K562 (cell line): ENCODE results near the gene RNF217. TPM values are rescaled to one million over a fixed set of nuclear protein-coding genes. Genes with fewer than 3 reads are reported as not detected.

Experiments used
- ATAC-seq: fragments of 200-7000 bp; cut with Tn5 transposase; 3 replicates; pipeline ENCODE4 v1.9.1; 2020; ENCODE audit warnings: moderate library complexity
- BruUV-seq: library from RNA; stranded (reverse); fragments of 400-500 nt; replicated peaks from 2 replicates; lab custom pipeline; 2021; lab: Mats Ljungman, UMichigan
- CTCF ChIA-PET: fragments of 300-600 bp; formaldehyde crosslinking; extraction: SDS; loops from one replicate; lab custom pipeline; 2021; ENCODE audit warnings: low intra/inter-chr PET ratio; lab: Yijun Ruan, JAX
- POLR2A ChIA-PET: fragments of 300-600, 350-650 bp; sonication (Branson Sonifier 250); formaldehyde crosslinking; extraction: SDS; loops from one replicate; lab custom pipeline; 2021; ENCODE audit warnings: antibody characterized with exemption, inconsistent platforms; lab: Yijun Ruan, JAX
- DNase-seq, 4 experiments: peaks; one replicate each; pipeline versions ENCODE4 v3.0.0 to v3.0.0-alpha.2; 2011 to 2018; ENCODE audit warnings: low spot score in 3 of 4, mixed read lengths in 3 of 4; ENCODE audit errors: extremely low read depth in 1 of 4
- FAIRE-seq: peaks from 2 replicates; lab custom pipeline; 2011; peaks lifted over from hg19 to GRCh38; lab: Jason Lieb, UNC
- H2AFZ ChIP-seq: 2 replicates; pipeline ENCODE4 v1.6.0; 2011; ENCODE audit warnings: low read depth, low read length, control low read depth, inconsistent platforms
- H3K27ac ChIP-seq: fragments of 200-600 bp; 3 replicates; pipeline ENCODE4 v1.8.0; 2011; ENCODE audit warnings: low read depth, mild to moderate bottlenecking, control low read depth, inconsistent platforms, low read length, moderate library complexity, mixed read lengths; ENCODE audit errors: extremely low read depth
- H3K27me3 ChIP-seq, 2 experiments: fragments of 300-600 bp in 1 of 2; 2 replicates in 1 of 2; 3 replicates in 1 of 2; pipeline versions ENCODE4 v1.6.0 to v1.8.0; 2011; ENCODE audit warnings: inconsistent platforms in 2 of 2, low read length in 2 of 2, mild to moderate bottlenecking in 1 of 2, mixed read lengths in 1 of 2, moderate library complexity in 1 of 2; ENCODE audit not compliant: control insufficient read depth in 2 of 2, insufficient read depth in 2 of 2
- H3K36me3 ChIP-seq: fragments of 300-600 bp; 3 replicates; pipeline ENCODE4 v1.8.0; 2011; ENCODE audit warnings: mild to moderate bottlenecking, low read length, inconsistent platforms; ENCODE audit not compliant: control insufficient read depth, insufficient read depth
- H3K4me1 ChIP-seq, 2 experiments: fragments of 200-600 bp in 1 of 2; replicated peaks in 1 of 2; 2 replicates in 1 of 2; 3 replicates in 1 of 2; pipeline versions ENCODE4 v1.5.1 to v1.8.0; 2011; ENCODE audit warnings: inconsistent platforms in 2 of 2, low read length in 2 of 2, mild to moderate bottlenecking in 1 of 2, mixed read lengths in 1 of 2, moderate library complexity in 1 of 2; ENCODE audit not compliant: control insufficient read depth in 2 of 2, insufficient read depth in 2 of 2
- H3K4me2 ChIP-seq: 2 replicates; pipeline ENCODE4 v1.6.1; 2011; ENCODE audit warnings: low read length, control low read depth, inconsistent platforms, mixed read lengths; ENCODE audit not compliant: insufficient read depth
- H3K4me3 ChIP-seq: fragments of 200-600 bp; sonication (generic), shearing (Covaris generic); 2 replicates; pipeline ENCODE4 v1.5.1; 2016; ENCODE audit warnings: control low read depth, inconsistent platforms
- H3K79me2 ChIP-seq: fragments of 200-600 bp; 3 replicates; pipeline ENCODE4 v1.8.0; 2011; ENCODE audit warnings: low read length, inconsistent platforms; ENCODE audit not compliant: control insufficient read depth, insufficient read depth
- H3K9ac ChIP-seq, 2 experiments: 2 replicates each; pipeline versions ENCODE4 v1.6.0 to v1.6.1; 2011; ENCODE audit warnings: low read depth in 2 of 2, low read length in 2 of 2, control low read depth in 1 of 2, inconsistent platforms in 1 of 2, mild to moderate bottlenecking in 1 of 2, mixed read lengths in 1 of 2; ENCODE audit not compliant: insufficient read depth in 1 of 2
- H3K9me1 ChIP-seq: one replicate; pipeline ENCODE4 v1.6.0; 2011; ENCODE audit warnings: inconsistent platforms, mild to moderate bottlenecking, low read length, moderate library complexity; ENCODE audit not compliant: control insufficient read depth, insufficient read depth
- H3K9me3 ChIP-seq: replicated peaks from 2 replicates; pipeline ENCODE4 v1.5.1; 2011; ENCODE audit warnings: low read depth, low read length, inconsistent platforms; ENCODE audit not compliant: control insufficient read depth, insufficient read depth
- H4K20me1 ChIP-seq: replicated peaks from 2 replicates; pipeline ENCODE4 v1.6.1; 2011; ENCODE audit warnings: low read length, inconsistent platforms, mixed read lengths; ENCODE audit not compliant: control insufficient read depth, insufficient read depth
- BRD9 ChIP-seq: fragments of 450-650 bp; IDR thresholded peaks from 2 replicates; pipeline ENCODE4 v1.6.1; 2018; ENCODE audit warnings: low read depth; ENCODE audit not compliant: partially characterized antibody
- MXI1 ChIP-seq: IDR thresholded peaks from 2 replicates; pipeline ENCODE4 v1.6.1; 2011; ENCODE audit warnings: low read depth, mild to moderate bottlenecking, improper control_type of control experiment, low read length
- REST ChIP-seq, 2 experiments: fragments of 450-650 bp; formaldehyde crosslinking in 1 of 2; IDR thresholded peaks; 2 replicates each; pipeline versions ENCODE4 v1.4.0 to v1.6.1; 2014 to 2020; ENCODE audit warnings: mild to moderate bottlenecking in 2 of 2, borderline replicate concordance in 1 of 2, low read depth in 1 of 2
- SNAPC5 ChIP-seq: fragments of 250-450 bp; sonication (Bioruptor Pico); IDR thresholded peaks from 2 replicates; pipeline ENCODE4 v1.8.0; 2021; ENCODE audit warnings: moderate library complexity, mild to moderate bottlenecking, inconsistent platforms
- ZHX1 ChIP-seq: fragments of 150-350 bp; conservative IDR thresholded peaks from 2 replicates; pipeline ENCODE4 v1.6.1; 2014; ENCODE audit warnings: low read length
- ZNF133 ChIP-seq: fragments of 250-450 bp; sonication (Bioruptor Pico); IDR thresholded peaks from 2 replicates; pipeline ENCODE4 v1.4.0; 2020; ENCODE audit warnings: mild to moderate bottlenecking
- ZNF239 ChIP-seq: fragments of 250-450 bp; sonication (Bioruptor Pico); IDR thresholded peaks from 2 replicates; pipeline ENCODE4 v1.4.0; 2020; ENCODE audit warnings: mild to moderate bottlenecking
- ZNF589 ChIP-seq: fragments of 200-800 bp; sonication (Bioruptor generic); IDR thresholded peaks from 2 replicates; pipeline ENCODE4 v1.6.1; 2016; ENCODE audit warnings: low read depth, missing genetic modification characterization, missing compliant biosample characterization
- ZNF778 ChIP-seq: fragments of 450-650 bp; formaldehyde crosslinking; IDR thresholded peaks from 2 replicates; pipeline ENCODE4 v1.4.0; 2020; ENCODE audit warnings: mild to moderate bottlenecking, moderate library complexity
- WGBS: fragments of 100-300 bp; shearing (Covaris generic); methylation state at CpG from one replicate; pipeline ENCODE4 v1.1.6; 2016; ENCODE audit warnings: low coverage, mixed read lengths; ENCODE audit not compliant: insufficient coverage; ENCODE audit errors: missing lambda C conversion rate; 5-methylcytosine and 5-hydroxymethylcytosine counted together
- in situ Hi-C: fragments of 300-500 bp; cut with MboI; formaldehyde crosslinking; loops from 4 replicates; pipeline ENCODE4 v1.15.0; 2018; ENCODE audit warnings: inconsistent platforms, mixed read lengths
- intact Hi-C: fragments of 100-400 bp; cut with micrococcal nuclease; formaldehyde crosslinking; loops from 2 replicates; pipeline ENCODE4 v1.14.2; 2022
- polyA plus RNA-seq, 8 experiments: library from polyadenylated mRNA; depleted of rRNA in 4 of 8; stranded (reverse) in 5 of 8; unstranded in 3 of 8; fragments of >200 nt; fragmentation: Nextera tagmentation in 2 of 8; fragmentation: Illumina TruSeq in 1 of 8; extraction: Ambion mirVana in 2 of 8; extraction: Trizol in 1 of 8; gene quantifications; 2 replicates each; pipeline versions ENCODE4 v1.2.1 to v1.2.3, GENCODE V29; 2011 to 2014; ENCODE audit warnings: inconsistent platforms in 1 of 8, missing spikeins in 1 of 8
- total RNA-seq, 7 experiments: library from RNA; depleted of rRNA in 6 of 7; stranded (reverse); fragments of >200 nt in 6 of 7; fragmentation: Illumina TruSeq in 2 of 7; extraction: Trizol in 2 of 7; gene quantifications; 2 replicates each; pipeline versions ENCODE4 v1.2.1 to v1.2.3, GENCODE V29; 2011 to 2021; ENCODE audit warnings: low replicate concordance in 1 of 7

The RNF217 gene
- total and polyA plus RNA-seq, 9 of the 15 experiments (the other 6 are each of a cell fraction or from before 2014, with no cell fraction given): 2.9 to 25.6 (median 12.0) TPM

- TF ChIP-seq SNAPC5 (CRISPR knock-in tag) (no peak), BRD9 (no peak), ZNF239 (no peak)
These were observed 20.4 kb downstream of the RNF217 start (continued) for GRCh38 chr6:124982669-124983068.

GRCh38 chr6:124983383-124984083, 21.3 kb downstream of the RNF217 start:
- Histone ChIP-seq H3K4me2 (no peak overlapping the region), H3K27me3 (no peaks in the 10 kb centered on the region)
- POLR2A ChIA-PET: interaction anchor here (1.0 kb wide), 1 partner anchor 22 kb away, joined by 3 read pairs; no protein-coding TSS in a partner anchor
- no peak for TF ChIP-seq ZHX1
- TF ChIP-seq ZNF133 (CRISPR knock-in tag): no peak
- TF ChIP-seq MXI1: no peak
- TF ChIP-seq ZNF589 (CRISPR knock-in tag): no peak
- no peak for TF ChIP-seq REST (IDR thresholded peaks at IDR 0.05; ENCODE audit: borderline replicate concordance)
- TF ChIP-seq REST (CRISPR knock-in tag; IDR thresholded peaks at IDR 0.05; ENCODE audit: low read depth): no peak
- TF ChIP-seq ZNF778 (CRISPR knock-in tag): no peak

More at GRCh38 chr6:124983383-124984083, 21.3 kb downstream of the RNF217 start:
- intact Hi-C loops (loop anchor here (5.0 kb wide), 1 partner anchor 99 kb away; no protein-coding TSS in a partner anchor), in situ Hi-C loops (no loop called here)
- H3K36me3 ChIP-seq: peaks cover 35% of the 10 kb centered on the region
- no peak overlapping the region for H3K9ac ChIP-seq
- H3K9me1 ChIP-seq: no peaks in the 10 kb centered on the region
- H3K4me1 ChIP-seq: peaks cover 10 to 21% of the 10 kb centered on the region in 2 experiments
- DNase-seq (no peak), ATAC-seq (no peak), FAIRE-seq (no peak)
- no peak overlapping the region for H3K4me3 ChIP-seq
- H3K9me3 ChIP-seq: peaks cover 7% of the 10 kb centered on the region
- BruUV-seq: no TSS peak
- CTCF ChIA-PET: no interaction called here
- 65% methylated on average over 2 of the region's 2 CpGs for WGBS
- H3K27ac ChIP-seq: no peak overlapping the region
- peaks cover 2% of the 10 kb centered on the region; the same call in 1 of the 2 replicates for H4K20me1 ChIP-seq
- H2AFZ ChIP-seq: no peak overlapping the region
- peaks cover 94% of the 10 kb centered on the region for H3K79me2 ChIP-seq
